Smooth muscle cell (in vitro differentiated cells): ENCODE data around the gene PHOSPHO1. TPM values are rescaled to one million over a fixed set of nuclear protein-coding genes. Genes with fewer than 3 reads are reported as not detected.
A peak's percentile ranks its signal among the peaks of the same experiment; 100 is the strongest.

Experiments used
- DNase-seq: peaks from one replicate; lab custom pipeline; 2025; ENCODE audit not compliant: unreplicated experiment; lab: John Stamatoyannopoulos, UW
- H2AFZ ChIP-seq: fragments of 200-600 bp; sonication (generic); 2 replicates; pipeline ENCODE4 v1.6.0; 2016; ENCODE audit warnings: antibody characterized with exemption, low read depth, mild to moderate bottlenecking
- H3F3A ChIP-seq: fragments of 200-600 bp; sonication (generic); 2 replicates; pipeline ENCODE4 v1.6.0; 2017; ENCODE audit warnings: antibody characterized with exemption, low read depth
- H3K27ac ChIP-seq: fragments of 200-600 bp; sonication (generic); 2 replicates; pipeline ENCODE4 v1.5.1; 2016; ENCODE audit warnings: low read depth, mild to moderate bottlenecking
- H3K27me3 ChIP-seq: fragments of 200-600 bp; sonication (generic); 2 replicates; pipeline ENCODE4 v1.6.1; 2016; ENCODE audit warnings: low read depth, mild to moderate bottlenecking
- H3K36me3 ChIP-seq: fragments of 200-600 bp; sonication (generic); 2 replicates; pipeline ENCODE4 v1.5.1; 2016; ENCODE audit warnings: low read depth
- H3K4me1 ChIP-seq: fragments of 200-600 bp; sonication (generic); 2 replicates; pipeline ENCODE4 v1.5.1; 2016; ENCODE audit warnings: low read depth
- H3K4me2 ChIP-seq: fragments of 200-600 bp; sonication (generic); 2 replicates; pipeline ENCODE4 v1.6.0; 2016; ENCODE audit warnings: mild to moderate bottlenecking
- H3K4me3 ChIP-seq: fragments of 200-600 bp; sonication (generic); 2 replicates; pipeline ENCODE4 v1.5.1; 2016; ENCODE audit warnings: mild to moderate bottlenecking
- H3K79me2 ChIP-seq: fragments of 200-600 bp; sonication (generic); 2 replicates; pipeline ENCODE4 v1.6.0; 2016; ENCODE audit warnings: low read depth, mild to moderate bottlenecking
- H3K9ac ChIP-seq: fragments of 200-600 bp; sonication (generic); 2 replicates; pipeline ENCODE4 v1.6.0; 2016; ENCODE audit warnings: low read depth
- H3K9me3 ChIP-seq: fragments of 200-600 bp; sonication (generic); replicated peaks from 2 replicates; pipeline ENCODE4 v1.5.1; 2016; ENCODE audit warnings: low read depth
- H4K20me1 ChIP-seq: fragments of 200-600 bp; sonication (generic); 2 replicates; pipeline ENCODE4 v1.6.0; 2016; ENCODE audit warnings: low read depth
- CTCF ChIP-seq: fragments of 200-600 bp; sonication (generic); IDR thresholded peaks from 2 replicates; pipeline ENCODE4 v1.5.1; 2017; ENCODE audit warnings: borderline replicate concordance, mild to moderate bottlenecking, antibody characterized with exemption; ENCODE audit not compliant: insufficient read depth, poor library complexity, severe bottlenecking
- WGBS: methylation state at CpG from one replicate; pipeline ENCODE4 v1.1.7; 2016; ENCODE audit warnings: low lambda C conversion rate; 5-methylcytosine and 5-hydroxymethylcytosine counted together
- polyA plus RNA-seq: library from polyadenylated mRNA; unstranded; fragments of >200 nt; fragmentation: Nextera tagmentation; extraction: Ambion mirVana; gene quantifications from 2 replicates; pipeline ENCODE4 v1.2.1, GENCODE V29; 2016
- total RNA-seq: library from RNA; depleted of rRNA; stranded (reverse); fragments of >200 nt; gene quantifications from 2 replicates; pipeline ENCODE4 v1.2.3, GENCODE V29; 2014

The PHOSPHO1 gene
- total and polyA plus RNA-seq, 2 experiments from 2014 or later: 3.0 to 4.2 TPM

GRCh38 chr17:49227436-49228261 is 2.9 kb downstream of the PHOSPHO1 start:
- Histone ChIP-seq H3K79me2 (no peaks in the 10 kb centered on the region), H3K9ac (no peak overlapping the region), H3K4me3 (no peak overlapping the region), H3K4me2 (no peak overlapping the region), H3K27ac (no peak overlapping the region), H3K27me3 (peaks cover 38% of the 10 kb centered on the region), H3K4me1 (peaks cover 9% of the 10 kb centered on the region), H3K36me3 (no peaks in the 10 kb centered on the region), H3F3A (no peaks in the 10 kb centered on the region), H2AFZ (no peak overlapping the region), H4K20me1 (no peaks in the 10 kb centered on the region), H3K9me3 (no peaks in the 10 kb centered on the region)
- TF ChIP-seq CTCF: peak; percentile 74
- WGBS: 25% methylated on average over 5 of the region's 5 CpGs
- peak; percentile 7 for DNase-seq

GRCh38 chr17:49226771-49227435 is 3.7 kb downstream of the PHOSPHO1 start:
- peaks cover 41% of the 10 kb centered on the region for H3K27me3 ChIP-seq
- H3K4me3 ChIP-seq: no peak overlapping the region
- 93% methylated on average over 3 of the region's 3 CpGs for WGBS
- no peaks in the 10 kb centered on the region for H3F3A ChIP-seq
- no peaks in the 10 kb centered on the region for H4K20me1 ChIP-seq
- H3K36me3 ChIP-seq: no peaks in the 10 kb centered on the region
- peaks cover 9% of the 10 kb centered on the region for H3K4me1 ChIP-seq
- DNase-seq: no peak
- no peaks in the 10 kb centered on the region for H3K79me2 ChIP-seq
- no peak overlapping the region for H2AFZ ChIP-seq
- H3K9ac ChIP-seq: no peak overlapping the region
- no peaks in the 10 kb centered on the region for H3K9me3 ChIP-seq
- no peak for TF ChIP-seq CTCF
- H3K27ac ChIP-seq: no peak overlapping the region
- H3K4me2 ChIP-seq: no peak overlapping the region

- H3F3A ChIP-seq: no peaks in the 10 kb centered on the region
- H3K27me3 ChIP-seq: peaks cover 41% of the 10 kb centered on the region
- no peaks in the 10 kb centered on the region for H3K36me3 ChIP-seq
- no peak for DNase-seq
- WGBS: 86% methylated on average over 8 of the region's 8 CpGs
- H3K9me3 ChIP-seq: no peaks in the 10 kb centered on the region
- H3K27ac ChIP-seq: no peak overlapping the region
- H2AFZ ChIP-seq: no peak overlapping the region
- TF ChIP-seq CTCF: no peak
- H3K4me1 ChIP-seq: peaks cover 9% of the 10 kb centered on the region
- no peak overlapping the region for H3K4me3 ChIP-seq
- no peaks in the 10 kb centered on the region for H3K79me2 ChIP-seq
- no peak overlapping the region for H3K4me2 ChIP-seq
- H4K20me1 ChIP-seq: no peaks in the 10 kb centered on the region
- no peak overlapping the region for H3K9ac ChIP-seq
Observed at GRCh38 chr17:49225554-49226236, 4.9 kb downstream of the PHOSPHO1 start.
